HG03025 (cell line): ENCODE results near the gene CUL4B.
"Not testable (repeated sequence)": the region's sequence is repeated elsewhere in the genome, so short reads cannot be mapped to it uniquely, and the experiment has no call there.

Experiments used
- ATAC-seq: cut with Tn5 transposase; IDR thresholded peaks from one replicate; pipeline ENCODE4 v1.9.1; 2021; ENCODE audit warnings: mild to moderate bottlenecking, moderate library complexity; ENCODE audit not compliant: unreplicated experiment, low FRiP score

Gene CUL4B

GRCh38 chrX:120560842-120561633 lies at the start of gene CUL4B:
CUL4B (minus strand) TSS chrX:120560962; CDS start chrX:120560638, 324 bp downstream.
- peak; percentile 82 for ATAC-seq

DNA sequence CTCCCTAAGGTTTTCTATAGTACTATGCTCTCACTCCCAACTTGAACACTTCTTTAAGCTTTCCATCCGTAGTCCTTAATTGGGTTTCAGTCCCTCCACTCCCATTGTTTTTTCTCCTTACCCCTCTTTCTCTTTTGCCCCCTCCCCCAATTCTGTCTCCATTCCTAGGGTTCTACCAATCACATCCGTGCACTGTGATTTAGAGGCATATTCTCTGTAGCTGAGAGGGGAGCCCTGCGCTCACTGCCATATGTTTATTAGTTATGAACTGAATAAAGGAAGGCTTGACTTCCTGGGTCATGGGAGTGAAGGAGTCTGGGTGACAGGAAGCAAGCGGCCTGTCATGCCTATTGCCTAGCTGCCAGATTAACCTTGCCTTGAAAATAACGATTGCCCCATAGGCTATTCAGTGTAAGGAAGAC lies 43.6 kb upstream of the CUL4B start:
- no peak for ATAC-seq

DNA sequence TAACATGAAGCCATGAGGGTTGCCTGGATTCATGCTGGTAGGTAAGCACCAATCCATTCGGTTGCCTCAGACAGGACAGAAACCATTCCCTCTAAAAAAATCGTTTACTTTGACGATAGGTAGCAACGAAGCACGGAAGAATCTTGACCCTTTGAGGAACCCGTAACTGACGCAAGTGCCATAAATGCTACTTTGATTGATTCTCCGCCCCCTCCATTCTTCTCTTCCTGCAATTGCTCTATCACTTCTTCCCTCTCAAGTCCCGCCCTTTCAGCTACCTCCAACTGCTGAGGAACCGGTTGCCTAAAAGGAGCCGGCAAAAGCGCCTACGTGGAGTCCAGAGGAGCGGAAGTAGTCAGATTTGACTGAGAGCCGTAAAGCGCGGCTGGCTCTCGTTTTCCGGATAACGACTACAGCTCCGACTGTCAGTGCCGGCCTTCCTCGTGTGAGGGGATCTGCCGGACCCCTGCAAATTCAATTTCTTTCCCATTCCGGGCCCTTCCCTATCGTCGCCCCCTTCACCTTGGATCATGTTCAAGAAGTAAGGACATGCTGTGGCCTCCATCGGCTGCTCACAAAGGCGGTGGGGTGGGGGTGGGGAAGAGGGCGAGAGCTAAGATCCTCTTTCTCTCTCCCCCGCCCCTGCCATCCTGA lies 43.1 kb upstream of the CUL4B start, which contains the start of gene MCTS1:
Gene MCTS1 (plus strand): TSS at position 395 of the 654 bp plus-strand sequence. CDS start 136 bp downstream, at position 531.
- peak; percentile 85 for ATAC-seq

GRCh38 chrX:120585702-120586101 lies 24.9 kb upstream of the CUL4B start:
- no peak for ATAC-seq

- no peak for ATAC-seq
Observed at GRCh38 chrX:120575379-120576114, 14.8 kb upstream of the CUL4B start.

DNA sequence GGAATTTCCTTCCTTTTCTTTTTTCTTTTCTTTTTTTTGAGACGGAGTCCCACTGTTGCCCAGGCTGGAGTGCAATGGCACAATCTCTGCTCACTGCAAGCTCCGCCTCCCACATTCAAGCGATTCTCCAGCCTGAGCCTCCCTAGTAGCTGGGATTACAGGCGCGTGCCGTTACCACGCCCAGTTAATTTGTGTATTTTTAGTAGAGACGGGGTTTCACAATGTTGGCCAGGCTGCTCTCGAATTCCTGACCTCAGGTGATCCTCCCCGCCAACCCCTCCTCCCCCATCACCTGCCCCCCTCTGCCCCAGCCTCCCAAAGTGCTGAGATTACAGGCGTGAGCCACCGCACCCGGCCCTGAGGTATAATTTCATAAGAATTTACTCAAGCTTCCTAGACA lies 13.0 kb upstream of the CUL4B start:
- ATAC-seq = not testable (repeated sequence)

DNA sequence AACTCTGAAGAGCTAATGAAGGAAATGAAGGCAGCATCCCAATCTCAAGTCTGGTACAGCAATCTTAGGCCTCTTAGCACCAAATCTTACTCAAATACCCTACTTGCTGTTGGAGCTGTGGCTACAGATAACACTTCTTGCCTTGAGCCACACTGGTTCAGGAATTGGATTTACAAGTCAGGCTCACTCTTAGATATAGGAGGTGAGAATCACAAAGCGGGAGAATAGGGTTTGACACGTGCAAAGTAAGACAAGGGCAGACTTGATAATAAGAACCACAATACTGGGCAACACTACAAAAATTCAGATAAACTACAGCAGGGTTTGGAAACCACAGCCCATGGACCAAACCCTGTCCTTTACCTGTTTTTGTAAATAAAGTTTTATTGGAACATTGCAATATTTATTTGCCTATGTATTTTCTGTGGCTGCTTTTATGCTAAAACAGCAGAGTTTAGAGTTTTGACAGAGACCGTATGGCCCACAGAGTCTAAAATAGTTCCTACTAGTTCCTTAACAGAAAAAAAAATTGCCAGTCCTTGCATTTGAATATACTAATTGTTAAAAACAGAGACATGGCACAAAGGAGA lies 9.3 kb upstream of the CUL4B start:
- ATAC-seq = no peak

- no peak for ATAC-seq
Observed at GRCh38 chrX:120568609-120569008, 7.8 kb upstream of the CUL4B start.

- no peak for ATAC-seq
Observed at GRCh38 chrX:120568035-120568434, 7.3 kb upstream of the CUL4B start.

GRCh38 chrX:120566817-120567216 lies 6.1 kb upstream of the CUL4B start:
- ATAC-seq = no peak

DNA sequence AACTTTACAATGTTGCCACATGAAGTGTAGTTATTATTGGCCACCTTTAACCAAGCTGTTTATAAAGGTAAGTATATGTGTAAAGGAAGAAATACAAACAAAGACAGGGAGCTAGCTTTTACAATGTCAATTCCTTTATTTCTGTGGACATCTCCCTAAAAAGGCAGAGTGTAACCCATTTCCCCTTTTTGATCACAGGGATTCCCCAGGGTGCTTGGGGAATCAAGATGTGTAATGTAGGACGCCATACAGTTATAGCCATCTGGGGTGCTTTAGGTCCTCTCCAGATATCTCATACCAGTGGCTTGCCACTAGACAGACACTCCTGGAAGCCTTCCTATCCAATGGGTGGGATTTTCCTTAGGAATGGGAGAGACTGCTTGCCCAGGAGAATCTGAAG lies 4.2 kb upstream of the CUL4B start:
- no peak for ATAC-seq

GRCh38 chrX:120562569-120562926 lies 1.8 kb upstream of the CUL4B start:
- ATAC-seq = no peak

DNA sequence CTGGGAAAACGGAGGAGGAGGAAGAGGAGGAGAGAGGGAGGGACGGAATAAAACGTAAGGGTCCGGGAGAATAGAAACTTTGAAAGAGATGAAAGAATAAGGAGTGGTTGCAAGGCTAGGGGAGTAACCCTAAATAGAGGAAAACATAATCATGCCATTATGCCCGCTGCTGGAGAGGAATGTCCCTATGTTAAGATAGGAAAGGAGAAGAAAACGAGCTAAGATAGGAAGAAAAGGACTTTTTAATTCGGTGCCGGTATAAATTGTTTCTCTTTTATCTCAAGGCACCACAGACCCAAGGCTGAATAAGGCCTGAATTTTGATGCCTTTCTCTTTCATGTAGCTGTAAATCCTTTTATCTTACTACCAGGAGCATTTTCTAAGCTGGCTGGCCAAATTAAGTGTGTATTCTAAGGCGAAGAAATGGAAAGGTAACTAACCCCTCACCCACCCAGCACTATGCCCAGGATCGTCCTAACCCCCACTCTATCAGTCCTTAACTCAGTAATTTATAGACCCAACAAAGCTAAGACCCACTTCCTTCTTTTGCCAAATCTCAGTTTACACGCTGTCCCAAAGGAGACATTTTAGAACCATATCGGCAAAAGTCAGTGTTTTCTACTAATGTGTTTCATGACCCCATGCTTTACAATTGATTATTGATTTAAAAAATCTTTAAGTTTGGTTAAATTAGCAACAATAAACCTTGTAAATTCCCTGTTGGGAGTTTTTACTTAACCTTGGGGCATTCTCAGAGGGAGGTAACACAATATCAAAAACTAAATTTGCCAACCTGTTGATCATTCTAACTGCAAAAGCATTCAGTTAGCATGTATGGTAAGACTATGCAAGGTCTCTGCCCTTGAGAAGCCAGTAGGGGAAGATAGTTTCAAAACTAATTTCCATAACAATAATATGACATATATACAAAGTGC lies 1.1 kb upstream of the CUL4B start:
- ATAC-seq = no peak

DNA sequence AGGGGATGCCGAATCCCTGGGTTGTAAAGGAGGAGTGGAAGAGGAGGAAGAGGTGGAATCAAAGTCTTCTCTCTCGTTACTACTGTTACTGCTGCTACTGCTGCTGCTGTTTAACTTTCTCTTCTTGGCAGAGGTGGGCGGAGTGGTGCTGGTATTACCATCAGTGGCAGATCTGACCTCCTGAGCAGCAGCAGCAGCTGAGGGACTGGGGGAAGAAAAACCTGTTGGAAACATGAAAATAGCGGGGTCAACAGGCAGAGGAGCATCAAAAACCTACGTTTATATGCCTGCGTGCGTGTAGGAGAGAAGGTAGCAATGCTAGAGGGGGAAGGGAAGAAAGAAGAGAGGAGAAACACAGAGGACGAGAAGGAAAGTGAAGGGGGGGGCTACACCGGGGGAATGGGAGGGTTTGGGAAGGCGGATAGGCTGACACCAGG lies 339 bp downstream of the CUL4B start:
- ATAC-seq = peak; percentile 40

GRCh38 chrX:120559804-120560203 lies 958 bp downstream of the CUL4B start:
- peak; percentile 5 for ATAC-seq

- no peak for ATAC-seq
Observed at GRCh38 chrX:120556251-120556650, 4.5 kb downstream of the CUL4B start.

DNA sequence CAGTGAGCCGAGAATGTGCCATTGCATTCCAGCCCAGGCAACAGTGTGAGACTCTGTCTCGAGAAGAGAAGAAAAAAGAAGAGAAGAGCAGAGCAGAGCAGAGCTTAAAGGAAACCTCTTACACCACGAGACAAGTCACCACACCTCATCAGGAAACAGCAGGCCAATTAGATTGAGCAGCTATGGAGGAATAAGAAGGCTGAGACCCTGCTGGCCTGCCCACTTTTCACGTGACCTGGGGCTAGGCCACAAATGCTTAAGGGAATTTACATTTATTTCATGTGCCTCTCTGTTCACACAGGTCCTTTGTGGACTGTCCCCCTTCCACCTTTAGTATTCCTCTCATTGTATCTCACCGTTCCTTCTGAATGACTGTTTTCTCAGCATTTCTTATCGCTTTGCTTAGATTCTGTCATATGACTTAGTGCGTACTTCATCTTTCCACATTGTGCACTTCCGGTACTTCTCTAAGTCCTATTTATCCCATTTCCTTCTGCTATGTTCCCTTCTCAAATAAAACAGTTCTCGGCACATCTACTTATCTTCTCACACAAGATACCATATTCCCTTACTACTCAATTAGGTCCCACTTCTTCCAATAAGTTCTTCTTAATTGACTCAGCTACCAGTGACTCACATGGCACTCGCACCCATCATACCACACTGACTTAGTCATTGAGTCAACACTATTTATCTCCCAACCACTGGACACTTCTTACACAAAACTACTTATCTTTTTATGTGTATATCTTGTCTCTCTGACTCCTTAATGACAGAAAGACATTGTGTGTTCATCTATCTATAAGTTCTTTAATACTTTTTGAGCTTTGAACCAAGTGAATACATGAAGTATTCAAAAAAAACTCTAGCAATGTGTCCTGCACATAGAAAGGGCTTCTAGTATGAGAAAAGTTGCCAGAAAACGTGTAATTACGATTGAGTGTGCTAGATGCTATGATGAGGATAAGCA lies 11.0 kb downstream of the CUL4B start:
- ATAC-seq = no peak

- no peak for ATAC-seq
Observed at GRCh38 chrX:120536061-120536460, 24.7 kb downstream of the CUL4B start.
